MM.1S (cell line): ENCODE data around the gene SLC28A3.

Experiments
- DNase-seq: peaks from one replicate; pipeline ENCODE4 v3.0.0-alpha.2; 2015
- H2AFZ ChIP-seq: fragments of 300-600 bp; sonication (generic); 2 replicates; pipeline ENCODE4 v1.6.0; 2016; ENCODE audit warnings: antibody characterized with exemption, low read length
- H3F3A ChIP-seq: fragments of 300-600 bp; sonication (generic); 2 replicates; pipeline ENCODE4 v1.6.1; 2016; ENCODE audit warnings: mild to moderate bottlenecking, antibody characterized with exemption, low read length, moderate library complexity, mixed read lengths; ENCODE audit not compliant: insufficient read depth
- H3K27ac ChIP-seq: fragments of 300-600 bp; sonication (generic); 2 replicates; pipeline ENCODE4 v1.5.1; 2016; ENCODE audit warnings: mild to moderate bottlenecking, low read length
- H3K27me3 ChIP-seq: fragments of 300-600 bp; sonication (generic); replicated peaks from 2 replicates; pipeline ENCODE4 v1.6.0; 2016; ENCODE audit warnings: low read length; ENCODE audit not compliant: insufficient read depth
- H3K36me3 ChIP-seq: fragments of 300-600 bp; sonication (generic); replicated peaks from 2 replicates; pipeline ENCODE4 v1.6.1; 2016; ENCODE audit warnings: mild to moderate bottlenecking, low read length, mixed read lengths; ENCODE audit not compliant: insufficient read depth
- H3K4me1 ChIP-seq: fragments of 300-600 bp; sonication (generic); 2 replicates; pipeline ENCODE4 v1.6.1; 2016; ENCODE audit warnings: low read length, mixed read lengths
- H3K4me2 ChIP-seq: fragments of 300-600 bp; sonication (generic); 2 replicates; pipeline ENCODE4 v1.6.0; 2016; ENCODE audit warnings: low read depth, low read length
- H3K4me3 ChIP-seq: fragments of 300-600 bp; sonication (generic); 2 replicates; pipeline ENCODE4 v1.5.1; 2016; ENCODE audit warnings: low read length, mixed read lengths
- H3K79me2 ChIP-seq: fragments of 300-600 bp; sonication (generic); 2 replicates; pipeline ENCODE4 v1.6.1; 2016; ENCODE audit warnings: mixed run types, low read length, mixed read lengths
- H3K9ac ChIP-seq: fragments of 300-600 bp; sonication (generic); 2 replicates; pipeline ENCODE4 v1.6.1; 2016; ENCODE audit warnings: low read length, mixed read lengths
- H3K9me2 ChIP-seq: fragments of 300-600 bp; sonication (generic); replicated peaks from 2 replicates; pipeline ENCODE4 v1.6.1; 2016; ENCODE audit warnings: mild to moderate bottlenecking, low read length, mixed read lengths; ENCODE audit not compliant: insufficient read depth
- H3K9me3 ChIP-seq: fragments of 300-600 bp; sonication (generic); replicated peaks from 2 replicates; pipeline ENCODE4 v1.6.1; 2016; ENCODE audit warnings: mild to moderate bottlenecking, low read length, mixed read lengths; ENCODE audit not compliant: insufficient read depth
- H4K20me1 ChIP-seq: fragments of 300-600 bp; sonication (generic); 2 replicates; pipeline ENCODE4 v1.6.1; 2016; ENCODE audit warnings: mild to moderate bottlenecking, low read length, moderate library complexity, mixed read lengths; ENCODE audit not compliant: insufficient read depth
- EZH2 ChIP-seq: fragments of 300-600 bp; sonication (generic); optimal IDR thresholded peaks from 2 replicates; pipeline ENCODE3; 2017; ENCODE audit warnings: low read depth, mild to moderate bottlenecking, antibody characterized with exemption, low read length, mixed read lengths
- EZH2phosphoT487 ChIP-seq: fragments of 300-600 bp; sonication (generic); IDR thresholded peaks from 2 replicates; pipeline ENCODE4 v1.6.1; 2018; ENCODE audit warnings: antibody characterized with exemption, low read length
- TF ChIP-seq, protein P1 (sequence below): fragments of 300-600 bp; sonication (generic); IDR thresholded peaks from 2 replicates; pipeline ENCODE4 v1.5.1; 2016; ENCODE audit warnings: antibody characterized with exemption, low read length, mixed read lengths

The SLC28A3 gene

GRCh38 chr9:84277646-84278045 lies 62.9 kb downstream of the SLC28A3 start:
- H3K9ac ChIP-seq: no peak overlapping the region
- H3K9me2 ChIP-seq: no peaks in the 10 kb centered on the region
- TF ChIP-seq, protein P1, sequence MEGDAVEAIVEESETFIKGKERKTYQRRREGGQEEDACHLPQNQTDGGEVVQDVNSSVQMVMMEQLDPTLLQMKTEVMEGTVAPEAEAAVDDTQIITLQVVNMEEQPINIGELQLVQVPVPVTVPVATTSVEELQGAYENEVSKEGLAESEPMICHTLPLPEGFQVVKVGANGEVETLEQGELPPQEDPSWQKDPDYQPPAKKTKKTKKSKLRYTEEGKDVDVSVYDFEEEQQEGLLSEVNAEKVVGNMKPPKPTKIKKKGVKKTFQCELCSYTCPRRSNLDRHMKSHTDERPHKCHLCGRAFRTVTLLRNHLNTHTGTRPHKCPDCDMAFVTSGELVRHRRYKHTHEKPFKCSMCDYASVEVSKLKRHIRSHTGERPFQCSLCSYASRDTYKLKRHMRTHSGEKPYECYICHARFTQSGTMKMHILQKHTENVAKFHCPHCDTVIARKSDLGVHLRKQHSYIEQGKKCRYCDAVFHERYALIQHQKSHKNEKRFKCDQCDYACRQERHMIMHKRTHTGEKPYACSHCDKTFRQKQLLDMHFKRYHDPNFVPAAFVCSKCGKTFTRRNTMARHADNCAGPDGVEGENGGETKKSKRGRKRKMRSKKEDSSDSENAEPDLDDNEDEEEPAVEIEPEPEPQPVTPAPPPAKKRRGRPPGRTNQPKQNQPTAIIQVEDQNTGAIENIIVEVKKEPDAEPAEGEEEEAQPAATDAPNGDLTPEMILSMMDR: no peak
- no peak for TF ChIP-seq EZH2phosphoT487
- no peak for TF ChIP-seq EZH2
- no peaks in the 10 kb centered on the region for H4K20me1 ChIP-seq
- no peak overlapping the region for H3K4me3 ChIP-seq
- H2AFZ ChIP-seq: no peak overlapping the region
- no peaks in the 10 kb centered on the region for H3K27me3 ChIP-seq
- H3K9me3 ChIP-seq: no peaks in the 10 kb centered on the region
- no peaks in the 10 kb centered on the region for H3K36me3 ChIP-seq
- no peak overlapping the region for H3K4me2 ChIP-seq
- H3K79me2 ChIP-seq: no peaks in the 10 kb centered on the region
- H3F3A ChIP-seq: no peaks in the 10 kb centered on the region
- H3K4me1 ChIP-seq: no peaks in the 10 kb centered on the region
- H3K27ac ChIP-seq: no peak overlapping the region
- DNase-seq: no peak

- H4K20me1 ChIP-seq: no peaks in the 10 kb centered on the region
- H3K27me3 ChIP-seq: no peaks in the 10 kb centered on the region
- H2AFZ ChIP-seq: no peak overlapping the region
- no peak overlapping the region for H3K4me2 ChIP-seq
- H3K79me2 ChIP-seq: no peaks in the 10 kb centered on the region
- no peak overlapping the region for H3K4me3 ChIP-seq
- H3K9me2 ChIP-seq: no peaks in the 10 kb centered on the region
- H3K9me3 ChIP-seq: no peaks in the 10 kb centered on the region
- H3K4me1 ChIP-seq: no peaks in the 10 kb centered on the region
- no peaks in the 10 kb centered on the region for H3F3A ChIP-seq
- H3K9ac ChIP-seq: no peak overlapping the region
- TF ChIP-seq, protein P1: no peak
- TF ChIP-seq EZH2phosphoT487 (no peak), EZH2 (no peak)
- H3K36me3 ChIP-seq: no peaks in the 10 kb centered on the region
- DNase-seq: no peak
- H3K27ac ChIP-seq: no peak overlapping the region
Observed at GRCh38 chr9:84276741-84277140, 63.8 kb downstream of the SLC28A3 start.

GRCh38 chr9:84271921-84272556 lies 68.5 kb downstream of the SLC28A3 start:
- no peak overlapping the region for H3K9ac ChIP-seq
- TF ChIP-seq EZH2phosphoT487 (no peak), EZH2 (no peak)
- TF ChIP-seq, protein P1: no peak
- H4K20me1 ChIP-seq: no peaks in the 10 kb centered on the region
- H3F3A ChIP-seq: no peaks in the 10 kb centered on the region
- no peak overlapping the region for H3K4me3 ChIP-seq
- no peaks in the 10 kb centered on the region for H3K9me3 ChIP-seq
- no peak for DNase-seq
- H3K4me1 ChIP-seq: no peaks in the 10 kb centered on the region
- H3K9me2 ChIP-seq: no peaks in the 10 kb centered on the region
- H3K4me2 ChIP-seq: no peak overlapping the region
- no peaks in the 10 kb centered on the region for H3K36me3 ChIP-seq
- H3K79me2 ChIP-seq: no peaks in the 10 kb centered on the region
- no peak overlapping the region for H3K27ac ChIP-seq
- H3K27me3 ChIP-seq: no peaks in the 10 kb centered on the region
- no peak overlapping the region for H2AFZ ChIP-seq
